Measurements from ENCODE around the gene SARDH.

The SARDH gene

GRCh38 chr9:133783331-133783731 is 45.2 kb upstream of the SARDH start:
- TF ChIP-seq EZH2 (IDR thresholded peaks at IDR 0.05; ENCODE audit: borderline replicate concordance, low read length) = no peak
- no peak for TF ChIP-seq CTCF (IDR thresholded peaks at IDR 0.05; ENCODE audit: low read length)
- no peak overlapping the region for H3K4me2 ChIP-seq (ENCODE audit: low read length)
- H3F3A ChIP-seq (ENCODE audit: insufficient read depth, low read length) = no peaks in the 10 kb centered on the region
- H3K4me3 ChIP-seq (ENCODE audit: low read depth, low read length, poor library complexity, severe bottlenecking) = no peak overlapping the region
- no peak overlapping the region for H2AFZ ChIP-seq (ENCODE audit: low read length)
- no peaks in the 10 kb centered on the region for H3K27me3 ChIP-seq (ENCODE audit: insufficient read depth, low read length)
- H3K9me2 ChIP-seq (ENCODE audit: low read depth, low read length) = no peaks in the 10 kb centered on the region
- H3K4me1 ChIP-seq (ENCODE audit: insufficient read depth, low read length, severe bottlenecking) = no peaks in the 10 kb centered on the region
- H3K27ac ChIP-seq (ENCODE audit: low read depth, low read length, poor library complexity, severe bottlenecking) = no peak overlapping the region
- no peaks in the 10 kb centered on the region for H3K36me3 ChIP-seq (ENCODE audit: insufficient read depth, low read length)
- no peaks in the 10 kb centered on the region for H3K79me2 ChIP-seq (ENCODE audit: insufficient read depth, low read length)
- H3K9me3 ChIP-seq (ENCODE audit: low read length) = no peaks in the 10 kb centered on the region
- H3K9ac ChIP-seq (ENCODE audit: low read length) = no peak overlapping the region
- no peaks in the 10 kb centered on the region for H4K20me1 ChIP-seq (ENCODE audit: insufficient read depth, low read length)

GRCh38 chr9:133782157-133783130 is 44.3 kb upstream of the SARDH start:
- no peaks in the 10 kb centered on the region for H3K4me1 ChIP-seq (ENCODE audit: insufficient read depth, low read length, severe bottlenecking)
- no peaks in the 10 kb centered on the region for H3K27me3 ChIP-seq (ENCODE audit: insufficient read depth, low read length)
- no peaks in the 10 kb centered on the region for H3F3A ChIP-seq (ENCODE audit: insufficient read depth, low read length)
- H3K4me3 ChIP-seq (ENCODE audit: low read depth, low read length, poor library complexity, severe bottlenecking) = no peak overlapping the region
- no peaks in the 10 kb centered on the region for H3K36me3 ChIP-seq (ENCODE audit: insufficient read depth, low read length)
- no peak overlapping the region for H2AFZ ChIP-seq (ENCODE audit: low read length)
- H3K4me2 ChIP-seq (ENCODE audit: low read length) = no peak overlapping the region
- no peaks in the 10 kb centered on the region for H3K9me2 ChIP-seq (ENCODE audit: low read depth, low read length)
- TF ChIP-seq CTCF (IDR thresholded peaks at IDR 0.05; ENCODE audit: low read length) (peak; percentile 82), EZH2 (IDR thresholded peaks at IDR 0.05; ENCODE audit: borderline replicate concordance, low read length) (no peak)
- H3K9ac ChIP-seq (ENCODE audit: low read length) = no peak overlapping the region
- H4K20me1 ChIP-seq (ENCODE audit: insufficient read depth, low read length) = no peaks in the 10 kb centered on the region
- H3K27ac ChIP-seq (ENCODE audit: low read depth, low read length, poor library complexity, severe bottlenecking) = no peak overlapping the region
- no peaks in the 10 kb centered on the region for H3K9me3 ChIP-seq (ENCODE audit: low read length)
- no peaks in the 10 kb centered on the region for H3K79me2 ChIP-seq (ENCODE audit: insufficient read depth, low read length)

DNA sequence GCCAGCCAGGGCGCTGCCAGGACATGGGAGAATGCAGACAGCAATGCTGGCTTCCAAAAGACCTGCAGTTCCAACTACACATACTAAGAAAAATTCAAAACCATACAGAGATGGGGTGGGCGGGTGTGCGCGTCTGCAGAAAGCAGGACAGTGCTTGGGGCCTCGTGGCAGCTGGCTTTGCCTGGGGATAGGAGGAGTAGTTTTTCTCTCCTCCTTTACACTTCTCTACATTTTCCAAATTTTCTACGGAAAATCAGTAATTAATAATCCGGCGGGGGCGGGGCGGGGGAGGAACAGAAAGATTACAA is 43.6 kb upstream of the SARDH start:
- Histone ChIP-seq H4K20me1 (ENCODE audit: insufficient read depth, low read length) (no peaks in the 10 kb centered on the region), H3K79me2 (ENCODE audit: insufficient read depth, low read length) (no peaks in the 10 kb centered on the region), H3K9me2 (ENCODE audit: low read depth, low read length) (no peaks in the 10 kb centered on the region), H3F3A (ENCODE audit: insufficient read depth, low read length) (no peaks in the 10 kb centered on the region), H2AFZ (ENCODE audit: low read length) (no peak overlapping the region), H3K9me3 (ENCODE audit: low read length) (no peaks in the 10 kb centered on the region), H3K36me3 (ENCODE audit: insufficient read depth, low read length) (no peaks in the 10 kb centered on the region), H3K4me3 (ENCODE audit: low read depth, low read length, poor library complexity, severe bottlenecking) (no peak overlapping the region), H3K4me2 (ENCODE audit: low read length) (no peak overlapping the region), H3K27me3 (ENCODE audit: insufficient read depth, low read length) (no peaks in the 10 kb centered on the region), H3K9ac (ENCODE audit: low read length) (no peak overlapping the region), H3K4me1 (ENCODE audit: insufficient read depth, low read length, severe bottlenecking) (no peaks in the 10 kb centered on the region), H3K27ac (ENCODE audit: low read depth, low read length, poor library complexity, severe bottlenecking) (no peak overlapping the region)
- no peak for TF ChIP-seq CTCF (IDR thresholded peaks at IDR 0.05; ENCODE audit: low read length)
- no peak for TF ChIP-seq EZH2 (IDR thresholded peaks at IDR 0.05; ENCODE audit: borderline replicate concordance, low read length)
